Suppressor macrophage (primary cell): Measurements from ENCODE around the gene STPG3.

Source experiments
- DNase-seq, 4 experiments: peaks; one replicate each; pipeline ENCODE4 v3.0.0-alpha.2; 2020 to 2022

STPG3 gene

DNA sequence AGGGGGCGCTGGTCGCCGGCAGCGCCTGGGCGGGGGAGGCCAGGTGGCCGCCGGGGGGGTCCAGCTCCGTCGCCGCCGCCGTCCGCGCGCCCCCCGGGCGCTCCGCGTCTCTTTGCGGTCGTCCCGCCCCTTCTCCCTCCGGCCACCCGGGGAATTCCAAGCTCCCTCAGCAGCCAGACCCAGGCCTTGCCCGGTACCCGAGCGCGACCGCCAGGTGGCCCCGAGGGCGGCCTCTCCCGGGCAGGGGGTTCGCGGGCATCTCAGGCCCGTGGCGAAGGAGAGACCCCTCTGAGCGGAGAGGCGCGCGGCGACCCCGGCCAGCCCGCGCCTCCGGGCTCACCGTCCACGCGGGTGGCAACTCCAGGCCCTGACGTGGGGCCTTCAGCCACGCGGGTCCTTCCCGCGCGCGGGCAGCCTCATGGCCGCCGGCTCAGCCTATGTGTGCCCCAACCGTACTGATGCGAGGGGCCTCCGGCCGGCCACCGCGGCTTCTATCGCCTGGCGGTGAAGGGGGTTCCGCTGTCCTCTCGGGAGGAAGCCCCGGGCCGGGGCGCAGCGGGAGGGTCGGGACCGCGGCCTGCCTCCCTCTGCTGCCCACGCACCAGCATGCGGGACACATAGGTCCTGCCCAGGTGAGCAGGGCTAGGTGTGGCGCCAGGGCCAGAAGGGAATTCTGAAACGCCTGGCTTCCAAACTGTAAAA is 51.5 kb downstream of the STPG3 start:
- DNase-seq, result peak in 2 of 4 experiments; percentile 61 to 76
